ENCODE measurements around the gene AMOTL1. TPM values are rescaled to one million over a fixed set of nuclear protein-coding genes. Genes with fewer than 3 reads are reported as not detected.

AMOTL1 gene
- polyA plus RNA-seq, 1 experiment, result 43.7 TPM

- no peak for DNase-seq (ENCODE audit: low read depth, low spot score)
- no peak for TF ChIP-seq CTCF (IDR thresholded peaks at IDR 0.05; ENCODE audit: low read depth, low read length)
- no peak overlapping the region for H3K4me3 ChIP-seq (ENCODE audit: low read depth, low read length)
- CTCF ChIA-PET, result interaction anchor here (1.8 to 1.9 kb wide), 2 partner anchors 8 to 170 kb away, joined by 11 to 14 read pairs; no protein-coding TSS in a partner anchor
- H3K27ac ChIP-seq (ENCODE audit: low read depth, low read length), result peak overlapping the region; percentile 93
- no peaks in the 10 kb centered on the region for H3K9me3 ChIP-seq (ENCODE audit: control insufficient read depth, insufficient read depth, low read length)
- POLR2A ChIA-PET, result interaction anchor here (1.4 to 1.7 kb wide), 5 partner anchors 9 to 133 kb away, joined by 4 to 6 read pairs (median 5); partner anchors contain the start of gene AMOTL1
- no peaks in the 10 kb centered on the region for H3K27me3 ChIP-seq (ENCODE audit: control insufficient read depth, insufficient read depth, low read length)
These were observed 25.7 kb downstream of the AMOTL1 start for GRCh38 chr11:94793822-94794221.

DNA sequence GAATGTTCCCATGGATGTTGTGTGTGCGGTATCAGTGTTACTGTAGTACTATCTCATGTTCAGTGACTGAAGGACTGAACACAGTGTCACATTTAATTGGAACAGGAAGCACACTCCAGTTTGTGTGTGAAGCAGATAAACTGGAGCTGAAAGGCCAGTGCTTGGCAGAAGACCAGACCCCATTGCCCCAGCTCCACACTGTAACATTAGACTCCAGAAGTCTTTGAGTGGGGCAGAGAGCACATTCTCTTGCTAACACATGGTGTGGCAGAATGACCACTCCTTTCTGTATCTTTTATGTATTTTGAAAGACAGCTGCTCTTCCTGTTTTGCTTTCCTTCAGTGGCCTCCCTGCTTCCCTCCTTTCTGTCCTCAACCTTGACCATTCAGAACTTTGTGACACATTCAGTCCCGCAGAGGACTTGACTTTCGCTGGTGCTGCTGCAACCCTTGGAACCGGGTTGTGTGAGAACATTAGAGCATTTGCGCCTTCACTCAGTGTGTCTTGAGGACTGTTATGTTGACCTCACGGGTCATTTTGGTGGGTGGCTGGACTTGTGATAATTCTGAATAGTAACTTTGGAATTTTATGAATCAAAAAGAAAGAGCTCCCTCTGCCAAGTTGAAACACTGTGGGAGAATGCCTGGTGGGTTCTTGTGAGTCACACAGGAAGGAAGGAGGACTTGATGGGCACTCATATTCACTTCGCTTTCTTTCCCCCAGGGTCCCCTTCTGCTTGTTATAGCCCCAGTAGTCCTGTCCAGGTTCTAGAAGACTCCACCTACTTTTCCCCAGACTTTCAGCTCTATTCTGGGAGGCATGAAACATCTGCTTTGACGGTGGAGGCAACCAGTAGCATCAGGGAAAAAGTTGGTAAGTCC lies 26.4 kb downstream of the AMOTL1 start:
- TF ChIP-seq CTCF (IDR thresholded peaks at IDR 0.05; ENCODE audit: low read depth, low read length), result no peak
- Histone ChIP-seq H3K4me3 (ENCODE audit: low read depth, low read length) (peak overlapping the region; percentile 52), H3K27me3 (ENCODE audit: control insufficient read depth, insufficient read depth, low read length) (no peaks in the 10 kb centered on the region), H3K27ac (ENCODE audit: low read depth, low read length) (peak overlapping the region; percentile 93), H3K9me3 (ENCODE audit: control insufficient read depth, insufficient read depth, low read length) (no peaks in the 10 kb centered on the region; the same call in 1 of the 2 replicates)
- ChIA-PET POLR2A (interaction anchor here (0.6 to 1.7 kb wide), 8 partner anchors 10 to 659 kb away, joined by 4 to 8 read pairs (median 5); partner anchors contain the start of gene AMOTL1), CTCF (interaction anchor here (0.9 to 1.9 kb wide), 4 partner anchors 9 to 171 kb away, joined by 3 to 14 read pairs (median 7); no protein-coding TSS in a partner anchor)
- DNase-seq (ENCODE audit: low read depth, low spot score), result peak; percentile 89

GRCh38 chr11:94795476-94796189 lies 27.5 kb downstream of the AMOTL1 start:
- peak overlapping the region; percentile 52 for H3K4me3 ChIP-seq (ENCODE audit: low read depth, low read length)

DNA sequence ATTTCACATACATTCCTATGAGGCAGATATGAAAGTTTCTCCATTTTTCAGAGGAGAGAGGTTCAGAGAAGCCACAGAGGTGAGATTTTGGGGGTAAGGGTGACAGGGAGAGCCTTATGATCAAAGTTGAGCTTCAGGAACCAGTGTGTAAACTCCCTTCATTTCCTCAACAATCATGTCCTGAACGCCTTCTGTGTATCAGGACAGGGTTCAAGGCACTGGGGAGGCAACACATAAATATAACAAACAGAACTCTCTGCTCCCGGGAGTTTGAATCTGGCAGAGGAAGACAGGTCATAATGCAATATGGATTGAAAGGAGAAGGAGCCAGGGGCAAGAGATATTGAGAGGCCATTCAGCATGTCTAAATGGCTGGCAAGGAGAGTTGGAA lies 28.0 kb downstream of the AMOTL1 start:
- ChIA-PET POLR2A (no interaction called here), CTCF (no interaction called here)
- DNase-seq (ENCODE audit: low read depth, low spot score), result no peak
- Histone ChIP-seq H3K9me3 (ENCODE audit: control insufficient read depth, insufficient read depth, low read length) (no peaks in the 10 kb centered on the region; the same call in 1 of the 2 replicates), H3K27me3 (ENCODE audit: control insufficient read depth, insufficient read depth, low read length) (no peaks in the 10 kb centered on the region), H3K27ac (ENCODE audit: low read depth, low read length) (no peak overlapping the region), H3K4me3 (ENCODE audit: low read depth, low read length) (peak overlapping the region; percentile 52)
- TF ChIP-seq CTCF (IDR thresholded peaks at IDR 0.05; ENCODE audit: low read depth, low read length), result no peak

More at GRCh38 chr11:94795476-94796189, 27.5 kb downstream of the AMOTL1 start:
- ChIA-PET CTCF (interaction anchor here (0.9 to 1.9 kb wide), 4 partner anchors 10 to 172 kb away, joined by 3 to 14 read pairs (median 7); no protein-coding TSS in a partner anchor), POLR2A (interaction anchor here (1.4 to 1.7 kb wide), 4 partner anchors 11 to 131 kb away, joined by 4 to 8 read pairs (median 5); partner anchors contain the start of gene AMOTL1)
- TF ChIP-seq CTCF (IDR thresholded peaks at IDR 0.05; ENCODE audit: low read depth, low read length), result no peak
- DNase-seq (ENCODE audit: low read depth, low spot score), result no peak
- H3K9me3 ChIP-seq (ENCODE audit: control insufficient read depth, insufficient read depth, low read length), result no peaks in the 10 kb centered on the region; the same call in 1 of the 2 replicates
- H3K27me3 ChIP-seq (ENCODE audit: control insufficient read depth, insufficient read depth, low read length), result no peaks in the 10 kb centered on the region
- H3K27ac ChIP-seq (ENCODE audit: low read depth, low read length), result no peak overlapping the region

All from AG04450 (cell line).